ENCODE results near the gene CDK18.

The CDK18 gene

DNA sequence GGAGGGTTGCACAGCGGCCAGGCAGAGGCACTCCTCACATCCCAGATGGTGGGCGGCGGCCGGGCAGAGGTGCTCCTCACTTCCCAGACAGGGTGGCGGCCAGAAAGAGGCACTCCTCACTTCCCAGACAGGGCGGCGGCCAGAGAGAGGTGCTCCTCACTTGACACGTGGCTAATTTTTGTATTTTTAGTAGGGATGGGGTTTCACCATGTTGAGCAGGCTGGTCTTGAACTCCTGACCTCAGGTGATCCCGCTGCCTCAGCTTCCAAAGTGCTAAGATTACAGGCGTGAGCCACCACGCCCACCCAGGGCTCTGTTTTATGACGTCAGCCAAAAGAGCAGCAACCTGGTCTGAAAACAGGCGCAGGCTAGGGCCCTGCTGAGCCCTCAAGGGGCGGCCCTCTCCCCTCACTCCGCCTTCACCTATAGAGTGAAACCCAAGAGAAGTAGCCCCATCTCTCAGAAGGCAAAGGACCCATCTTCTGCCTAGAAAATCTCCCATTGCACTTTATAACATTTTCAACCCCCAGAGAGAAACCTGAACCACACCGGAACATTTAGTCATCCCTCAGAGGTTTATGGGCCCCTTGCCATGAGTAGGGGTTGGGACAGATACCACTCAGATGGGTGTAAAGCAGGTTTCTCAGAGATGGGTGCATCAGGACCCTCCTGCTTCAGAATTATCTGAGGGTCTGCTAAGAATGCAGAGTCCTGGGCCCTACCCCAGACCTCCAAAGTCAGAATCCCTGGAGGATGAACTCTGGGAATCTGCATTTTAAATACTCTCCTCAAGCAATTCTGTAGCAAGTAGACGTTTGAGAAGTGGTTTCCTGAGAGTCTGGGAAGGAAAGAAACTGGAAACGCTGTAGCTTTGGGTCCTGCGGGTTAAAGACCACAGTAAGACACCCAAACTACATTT, 40.8 kb downstream of the CDK18 start (continued):
- no peak for TF ChIP-seq ZNF221 (tag by site-specific recombination; IDR thresholded peaks at IDR 0.05; ENCODE audit: borderline replicate concordance)
- peak; percentile 60; the same call in 1 of the 2 replicates for TF ChIP-seq ZBTB20 (tag by site-specific recombination; IDR thresholded peaks at IDR 0.05)
- TF ChIP-seq ZNF473 (tag by site-specific recombination; IDR thresholded peaks at IDR 0.05) = no peak
- no peak for TF ChIP-seq ZNF501 (tag by site-specific recombination; IDR thresholded peaks at IDR 0.05)
- TF ChIP-seq PBX3 (CRISPR knock-in tag; IDR thresholded peaks at IDR 0.05) = no peak

DNA sequence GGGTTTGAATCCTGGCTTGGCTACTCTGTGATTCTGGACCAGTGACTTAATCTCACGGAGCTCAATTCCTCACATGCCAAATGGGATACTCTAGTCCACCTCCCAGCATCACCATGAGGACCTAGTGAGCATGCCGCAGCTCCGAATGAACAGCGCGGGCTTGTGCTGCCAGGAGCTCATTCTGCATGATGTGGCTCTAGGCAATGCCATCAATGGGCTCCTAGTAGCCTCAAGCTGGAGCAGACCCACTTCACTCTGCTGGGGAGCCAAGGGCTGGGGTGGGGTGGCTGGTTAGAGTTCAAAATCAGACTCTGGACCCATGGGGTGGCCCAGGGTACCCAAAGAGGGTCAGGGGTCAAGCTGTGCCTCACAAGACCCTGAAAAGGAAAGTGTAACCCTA, 41.5 kb downstream of the CDK18 start:
- no peak overlapping the region for H3K4me3 ChIP-seq (ENCODE audit: low read depth, low read length)
- TF ChIP-seq, protein P1, sequence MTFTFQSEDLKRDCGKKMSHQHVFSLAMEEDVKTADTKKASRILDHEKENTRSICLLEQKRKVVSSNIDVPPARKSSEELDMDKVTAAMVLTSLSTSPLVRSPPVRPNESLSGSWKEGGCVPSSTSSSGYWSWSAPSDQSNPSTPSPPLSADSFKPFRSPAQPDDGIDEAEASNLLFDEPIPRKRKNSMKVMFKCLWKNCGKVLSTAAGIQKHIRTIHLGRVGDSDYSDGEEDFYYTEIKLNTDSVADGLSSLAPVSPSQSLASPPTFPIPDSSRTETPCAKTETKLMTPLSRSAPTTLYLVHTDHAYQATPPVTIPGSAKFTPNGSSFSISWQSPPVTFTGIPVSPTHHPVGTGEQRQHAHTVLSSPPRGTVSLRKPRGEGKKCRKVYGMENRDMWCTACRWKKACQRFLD (tag by site-specific recombination; IDR thresholded peaks at IDR 0.05) = no peak
- TF ChIP-seq MYNN (tag by site-specific recombination; IDR thresholded peaks at IDR 0.05; ENCODE audit: borderline replicate concordance) (no peak), MEIS1 (CRISPR knock-in tag; IDR thresholded peaks at IDR 0.05; ENCODE audit: borderline replicate concordance) (no peak), PBX3 (CRISPR knock-in tag; IDR thresholded peaks at IDR 0.05) (no peak), ZNF23 (tag by site-specific recombination; IDR thresholded peaks at IDR 0.05; ENCODE audit: borderline replicate concordance) (no peak), HOXC10 (CRISPR knock-in tag; IDR thresholded peaks at IDR 0.05) (no peak), ZNF19 (tag by site-specific recombination; IDR thresholded peaks at IDR 0.05; ENCODE audit: low read depth) (no peak), ZNF837 (tag by site-specific recombination; IDR thresholded peaks at IDR 0.05) (no peak), YY1 (tag by site-specific recombination; IDR thresholded peaks at IDR 0.05) (no peak), ZNF341 (tag by site-specific recombination; IDR thresholded peaks at IDR 0.05; ENCODE audit: low read depth) (no peak), ZNF600 (tag by site-specific recombination; IDR thresholded peaks at IDR 0.05) (no peak), GLIS1 (tag by site-specific recombination; IDR thresholded peaks at IDR 0.05) (no peak), ZNF561 (tag by site-specific recombination; IDR thresholded peaks at IDR 0.05; ENCODE audit: borderline replicate concordance) (no peak), ZNF558 (tag by site-specific recombination; IDR thresholded peaks at IDR 0.05) (no peak), SETDB1 (IDR thresholded peaks at IDR 0.05; ENCODE audit: insufficient read length, low read length) (no peak)
- ChIA-PET POLR2A (no interaction called here), CTCF (interaction anchor here (0.6 kb wide), 2 partner anchors 104 to 157 kb away, joined by 3 read pairs; no protein-coding TSS in a partner anchor)
- H3K36me3 ChIP-seq (ENCODE audit: control insufficient read depth in 2 of 2, insufficient read depth in 1 of 2, low read length in 2 of 2) = no peaks in the 10 kb centered on the region
- H3K27ac ChIP-seq (ENCODE audit: extremely low read depth, low read depth, low read length) = no peak overlapping the region
- H3K9me3 ChIP-seq (ENCODE audit: control insufficient read depth, insufficient read depth, low read depth, low read length) = no peaks in the 10 kb centered on the region
- H3K4me1 ChIP-seq (ENCODE audit: control insufficient read depth, insufficient read depth, low read length) = peaks cover 3% of the 10 kb centered on the region; the same call in 1 of the 2 replicates

GRCh38 chr1:205546541-205546940, 42.1 kb downstream of the CDK18 start:
- no peak overlapping the region for H3K4me3 ChIP-seq (ENCODE audit: low read depth, low read length)
- POLR2A ChIA-PET = no interaction called here
- TF ChIP-seq ZNF121 (tag by site-specific recombination; IDR thresholded peaks at IDR 0.05) (no peak), ZNF324 (tag by site-specific recombination; IDR thresholded peaks at IDR 0.05) (no peak), TCF7L2 (IDR thresholded peaks at IDR 0.05; ENCODE audit: borderline replicate concordance, low read depth, low read length) (no peak), ZNF664 (tag by site-specific recombination; IDR thresholded peaks at IDR 0.05) (no peak), HOXC10 (CRISPR knock-in tag; IDR thresholded peaks at IDR 0.05) (no peak), IKZF3 (tag by site-specific recombination; IDR thresholded peaks at IDR 0.05) (no peak), ZNF670 (tag by site-specific recombination; IDR thresholded peaks at IDR 0.05; ENCODE audit: low read depth) (no peak), ZNF184 (tag by site-specific recombination; IDR thresholded peaks at IDR 0.05) (no peak), ZNF114 (tag by site-specific recombination; IDR thresholded peaks at IDR 0.05) (no peak), ZNF785 (tag by site-specific recombination; IDR thresholded peaks at IDR 0.05) (no peak), ZNF548 (tag by site-specific recombination; IDR thresholded peaks at IDR 0.05) (no peak), ZNF433 (tag by site-specific recombination; IDR thresholded peaks at IDR 0.05; ENCODE audit: low read depth) (no peak)
- no peaks in the 10 kb centered on the region for H3K9me3 ChIP-seq (ENCODE audit: control insufficient read depth, insufficient read depth, low read depth, low read length)
- CTCF ChIA-PET = interaction anchor here (0.6 kb wide), 2 partner anchors 104 to 156 kb away, joined by 3 read pairs; no protein-coding TSS in a partner anchor
- H3K36me3 ChIP-seq (ENCODE audit: control insufficient read depth in 2 of 2, insufficient read depth in 1 of 2, low read length in 2 of 2) = no peaks in the 10 kb centered on the region
- H3K27ac ChIP-seq (ENCODE audit: extremely low read depth, low read depth, low read length) = no peak overlapping the region
- peaks cover 3% of the 10 kb centered on the region; the same call in 1 of the 2 replicates for H3K4me1 ChIP-seq (ENCODE audit: control insufficient read depth, insufficient read depth, low read length)

Measured in HEK293 (cell line).